SK-MEL-5 (cell line): ENCODE data around the gene TM4SF20. TPM values are rescaled to one million over a fixed set of nuclear protein-coding genes. Genes with fewer than 3 reads are reported as not detected.

Source experiments
- DNase-seq: peaks from one replicate; pipeline ENCODE4 v3.0.0-alpha.2; 2016; ENCODE audit warnings: low read depth, low spot score
- in situ Hi-C: cut with HindIII; loops from 2 replicates; pipeline ENCODE4 v1.10.0; 2016; ENCODE audit warnings: low sequenced_read_pairs, high pct_unique_total_duplicates, low pct_unique_long_range_greater_than_20kb
- polyA plus RNA-seq, 2 experiments: library from polyadenylated mRNA; depleted of rRNA; stranded (reverse); fragments of >200 nt; gene quantifications; 2 replicates each; pipeline ENCODE4 v1.2.3, GENCODE V29; 2015
- total RNA-seq: library from RNA; depleted of rRNA; stranded (reverse); fragments of >200 nt; shearing (Covaris generic); gene quantifications from 2 replicates; pipeline ENCODE4 v1.2.3, GENCODE V29; 2014; rRNA removed

The TM4SF20 gene, protein sequence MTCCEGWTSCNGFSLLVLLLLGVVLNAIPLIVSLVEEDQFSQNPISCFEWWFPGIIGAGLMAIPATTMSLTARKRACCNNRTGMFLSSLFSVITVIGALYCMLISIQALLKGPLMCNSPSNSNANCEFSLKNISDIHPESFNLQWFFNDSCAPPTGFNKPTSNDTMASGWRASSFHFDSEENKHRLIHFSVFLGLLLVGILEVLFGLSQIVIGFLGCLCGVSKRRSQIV
- not detected in 2 replicates for total RNA-seq
- not detected in 2 replicates for polyA plus RNA-seq (2015; cell fraction: cytosol; rRNA removed)
- not detected in 2 replicates for polyA plus RNA-seq (2015; cell fraction: nucleus; rRNA removed)

GRCh38 chr2:227379095-227379494, at the start of gene TM4SF20:
Gene TM4SF20 (minus strand): TSS chr2:227379306. CDS start chr2:227379268, 38 bp downstream.
- in situ Hi-C loops, result no loop called here
- DNase-seq, result no peak

DNA sequence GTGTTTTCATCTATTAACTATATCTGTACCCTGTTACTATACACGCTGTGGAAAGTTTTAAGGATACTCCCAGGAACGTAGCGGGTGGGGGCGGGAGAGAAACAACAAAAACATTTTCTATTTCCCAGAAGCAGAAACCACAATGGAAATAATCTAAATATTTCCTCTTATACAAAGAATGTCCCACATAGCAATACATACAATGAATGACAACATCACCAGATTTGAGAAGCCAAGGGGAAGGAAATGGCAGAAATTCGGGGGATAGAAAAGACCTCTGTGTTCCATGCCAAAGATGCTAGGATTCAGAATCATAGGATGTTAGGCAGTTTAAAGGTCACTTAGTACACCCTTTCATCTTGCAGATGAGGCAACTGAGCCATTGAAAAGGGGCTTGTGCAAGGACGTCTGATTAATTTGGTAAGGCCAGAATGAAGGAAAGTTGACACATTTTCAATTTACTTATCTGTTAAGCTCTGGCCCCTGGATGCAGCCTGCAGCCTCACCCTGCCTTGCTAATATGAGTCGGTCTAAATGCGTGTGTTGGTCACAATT, 49.7 kb upstream of the TM4SF20 start:
- in situ Hi-C loops, result no loop called here
- DNase-seq, result peak; percentile 88

- DNase-seq, result peak; percentile 39
- in situ Hi-C loops, result no loop called here
Observed at GRCh38 chr2:227423656-227424499, 44.8 kb upstream of the TM4SF20 start.

DNA sequence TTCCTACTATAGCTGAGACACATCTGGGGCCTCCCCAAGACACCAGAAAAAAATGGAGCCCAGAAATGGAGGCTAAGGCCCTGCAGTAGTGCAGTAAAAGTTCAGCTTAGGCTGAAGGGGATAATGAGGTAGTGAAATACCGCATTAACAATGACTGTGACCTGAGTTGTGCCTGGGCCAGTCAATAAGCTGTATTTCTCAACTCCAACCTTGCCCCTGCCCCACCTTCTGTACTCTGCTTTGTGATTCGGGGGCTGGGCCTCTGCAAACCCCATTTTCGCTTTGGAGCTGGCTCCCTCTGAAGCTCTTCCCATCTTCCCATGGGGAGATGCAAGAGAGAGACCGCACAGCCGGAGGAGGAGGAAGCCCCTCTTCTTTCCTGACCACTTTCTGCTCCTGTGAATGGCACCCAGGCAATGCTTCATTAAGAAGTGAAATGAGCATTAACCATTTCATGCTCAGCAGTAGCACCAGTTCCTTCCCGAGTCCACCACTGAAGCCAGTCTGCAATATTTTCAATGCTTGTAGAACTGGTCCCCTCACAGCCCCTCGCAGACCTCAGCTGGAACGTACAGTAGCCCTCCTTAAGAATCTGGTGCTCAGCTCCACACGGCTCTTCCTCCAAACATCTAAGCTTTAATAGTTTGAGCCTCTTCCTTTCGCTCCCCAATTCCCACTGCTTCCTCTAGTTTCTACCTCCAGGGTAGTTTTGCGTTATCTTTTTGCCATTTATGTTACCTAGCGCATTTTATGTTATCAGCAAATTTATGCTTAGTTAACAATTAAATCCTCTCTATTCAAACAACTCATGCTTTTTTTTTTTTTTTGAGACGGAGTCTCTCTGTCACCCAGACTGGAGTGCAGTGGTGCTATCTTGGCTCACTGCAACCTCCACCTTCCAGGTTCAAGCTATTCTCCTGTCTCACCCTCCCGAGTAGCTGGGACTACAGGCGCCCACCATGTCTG, 41.3 kb upstream of the TM4SF20 start:
- DNase-seq, result no peak
- in situ Hi-C loops, result no loop called here

DNA sequence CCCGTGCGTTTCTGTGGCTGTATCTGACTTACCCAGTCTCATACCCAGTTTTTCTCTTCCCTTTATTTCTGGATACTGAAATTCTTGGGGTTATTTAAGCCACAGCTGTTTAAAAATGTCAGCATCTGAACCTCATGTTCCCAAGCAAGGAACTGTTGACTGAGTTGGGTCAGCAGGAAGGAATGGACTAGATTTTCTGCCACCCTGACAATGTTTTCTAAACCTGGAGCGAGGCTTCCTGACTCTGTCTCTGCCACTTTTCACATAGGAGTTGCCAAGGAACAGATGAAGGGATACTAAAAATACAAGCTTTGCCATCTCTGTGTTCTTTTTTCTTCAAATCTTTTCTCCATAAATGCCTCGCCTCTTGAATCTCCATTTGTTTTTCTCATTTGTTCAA, 37.6 kb upstream of the TM4SF20 start:
- no peak for DNase-seq
- in situ Hi-C loops, result no loop called here

GRCh38 chr2:227415538-227416424, 36.7 kb upstream of the TM4SF20 start:
- in situ Hi-C loops, result no loop called here
- DNase-seq, result peak; percentile 93

- in situ Hi-C loops, result no loop called here
Observed at GRCh38 chr2:227414846-227415245, 35.7 kb upstream of the TM4SF20 start.

DNA sequence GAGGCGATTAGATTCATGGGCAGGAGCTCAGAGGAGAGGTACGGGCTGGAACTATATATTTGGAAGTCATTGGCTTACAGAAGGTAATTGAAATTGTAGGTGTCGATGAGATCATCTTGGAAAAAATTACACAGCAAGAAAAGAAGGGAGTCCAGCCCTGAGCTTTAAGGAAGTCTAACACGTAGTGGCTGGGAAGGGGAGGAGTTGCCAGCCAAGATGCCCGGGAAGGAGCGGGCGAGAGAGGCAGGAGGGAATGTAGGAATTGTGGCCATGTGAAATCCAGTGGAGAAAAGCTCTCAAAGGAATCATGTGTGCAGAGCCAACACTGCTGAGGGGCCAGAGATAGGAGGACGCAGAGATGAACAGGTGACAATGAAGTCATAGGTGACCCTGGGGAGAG, 34.3 kb upstream of the TM4SF20 start:
- DNase-seq, result no peak
- in situ Hi-C loops, result no loop called here

More at GRCh38 chr2:227414846-227415245, 35.7 kb upstream of the TM4SF20 start:
- no peak for DNase-seq

- in situ Hi-C loops, result no loop called here
- DNase-seq, result no peak
Observed at GRCh38 chr2:227412877-227413276, 33.8 kb upstream of the TM4SF20 start.

- in situ Hi-C loops, result no loop called here
- no peak for DNase-seq
Observed at GRCh38 chr2:227411990-227412350, 32.9 kb upstream of the TM4SF20 start.

DNA sequence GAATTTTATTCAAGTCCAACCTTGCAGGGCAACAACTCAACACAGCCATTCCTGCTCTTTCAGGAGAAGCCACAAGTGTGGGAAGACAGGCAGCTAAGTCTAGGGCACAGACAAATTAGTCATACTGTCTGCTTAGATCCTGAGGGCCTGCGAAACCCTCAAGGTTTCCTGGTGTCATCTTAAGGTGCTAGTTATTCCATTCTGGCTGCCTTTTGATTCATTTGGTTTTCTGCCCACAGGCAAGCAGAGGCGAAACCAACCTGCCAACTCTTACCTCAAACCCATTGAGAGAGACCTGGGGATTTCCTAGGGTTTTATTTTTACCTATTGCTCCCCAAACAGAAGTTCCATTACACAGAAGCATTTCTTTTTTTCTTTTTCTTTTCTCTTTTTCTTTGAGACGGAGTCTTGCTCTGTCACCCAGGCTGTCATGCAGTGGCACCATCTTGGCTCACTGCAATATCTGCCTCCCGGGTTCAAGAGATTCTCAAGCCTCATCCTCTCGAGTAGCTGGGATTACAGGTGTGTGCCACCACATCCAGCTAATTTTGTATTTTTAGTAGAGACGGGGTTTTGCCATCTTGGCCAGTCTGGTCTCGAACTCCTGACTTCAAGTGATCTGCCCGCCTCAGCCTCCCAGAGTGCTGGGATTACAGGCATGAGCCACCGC, 32.3 kb upstream of the TM4SF20 start:
- in situ Hi-C loops, result no loop called here
- DNase-seq, result no peak

- DNase-seq, result no peak
Observed at GRCh38 chr2:227410191-227410590, 31.1 kb upstream of the TM4SF20 start.

GRCh38 chr2:227407591-227408151, 28.6 kb upstream of the TM4SF20 start:
- DNase-seq, result peak; percentile 81
- in situ Hi-C loops, result no loop called here

More at GRCh38 chr2:227410191-227410590, 31.1 kb upstream of the TM4SF20 start:
- in situ Hi-C loops, result no loop called here

GRCh38 chr2:227406177-227407031, 27.3 kb upstream of the TM4SF20 start:
- DNase-seq, result peak; percentile 95
- in situ Hi-C loops, result no loop called here
